ENCODE results near the gene KLHL29.

The KLHL29 gene

DNA sequence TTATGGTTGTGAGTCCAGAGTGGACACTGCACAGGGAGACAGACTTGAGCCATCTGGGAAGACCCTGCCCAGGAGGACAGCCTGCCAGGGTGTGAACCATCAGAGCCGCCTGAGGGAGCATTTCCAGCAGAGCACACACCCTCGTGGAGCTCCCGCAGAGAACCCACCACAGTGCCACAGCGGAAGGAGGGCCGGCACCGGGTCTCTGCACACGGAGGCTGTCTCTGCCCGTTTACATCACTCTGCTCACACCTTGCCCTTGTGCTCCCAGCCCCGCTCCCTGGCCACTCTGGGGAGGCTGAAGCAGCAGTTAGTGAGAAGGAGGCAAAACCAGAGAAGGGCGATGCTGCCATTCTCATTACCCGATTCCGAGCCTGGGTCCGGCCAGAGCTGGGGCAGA is 161.9 kb downstream of the KLHL29 start:
- TF ChIP-seq RAD21 (IDR thresholded peaks at IDR 0.05; ENCODE audit: low read depth) (no peak), NFIC (IDR thresholded peaks at IDR 0.05) (no peak)

DNA sequence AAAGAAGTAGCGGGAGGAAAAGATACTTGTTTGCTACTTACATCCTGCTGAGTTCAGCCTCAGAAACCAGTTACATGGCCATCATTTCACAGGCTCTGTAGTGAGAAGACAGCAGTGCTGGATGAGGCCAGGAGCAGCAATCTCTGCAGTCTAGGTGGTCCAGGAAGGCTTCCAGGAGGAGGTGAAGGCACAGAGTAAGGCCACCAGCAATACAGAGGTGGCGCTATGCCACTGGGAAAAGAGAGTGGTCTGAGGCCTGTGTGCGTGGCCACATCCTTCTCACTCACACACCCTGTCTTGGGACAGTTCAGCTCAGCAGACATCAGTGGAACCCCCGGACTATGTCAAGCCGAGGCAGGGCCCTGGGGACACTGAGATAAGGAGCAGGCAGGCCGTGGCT is 162.7 kb downstream of the KLHL29 start:
- TF ChIP-seq EGR1 (IDR thresholded peaks at IDR 0.05) (no peak), RAD21 (IDR thresholded peaks at IDR 0.05; ENCODE audit: low read depth) (no peak), TCF12 (IDR thresholded peaks at IDR 0.05; ENCODE audit: low read depth) (no peak), YY1 (IDR thresholded peaks at IDR 0.05; ENCODE audit: low read depth) (no peak), TEAD4 (IDR thresholded peaks at IDR 0.05) (no peak)
- TF ChIP-seq, protein P1, sequence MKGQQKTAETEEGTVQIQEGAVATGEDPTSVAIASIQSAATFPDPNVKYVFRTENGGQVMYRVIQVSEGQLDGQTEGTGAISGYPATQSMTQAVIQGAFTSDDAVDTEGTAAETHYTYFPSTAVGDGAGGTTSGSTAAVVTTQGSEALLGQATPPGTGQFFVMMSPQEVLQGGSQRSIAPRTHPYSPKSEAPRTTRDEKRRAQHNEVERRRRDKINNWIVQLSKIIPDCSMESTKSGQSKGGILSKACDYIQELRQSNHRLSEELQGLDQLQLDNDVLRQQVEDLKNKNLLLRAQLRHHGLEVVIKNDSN (IDR thresholded peaks at IDR 0.05) = no peak
- TF ChIP-seq, protein P2, sequence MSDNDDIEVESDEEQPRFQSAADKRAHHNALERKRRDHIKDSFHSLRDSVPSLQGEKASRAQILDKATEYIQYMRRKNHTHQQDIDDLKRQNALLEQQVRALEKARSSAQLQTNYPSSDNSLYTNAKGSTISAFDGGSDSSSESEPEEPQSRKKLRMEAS (IDR thresholded peaks at IDR 0.05) = no peak
- TF ChIP-seq, protein P3, sequence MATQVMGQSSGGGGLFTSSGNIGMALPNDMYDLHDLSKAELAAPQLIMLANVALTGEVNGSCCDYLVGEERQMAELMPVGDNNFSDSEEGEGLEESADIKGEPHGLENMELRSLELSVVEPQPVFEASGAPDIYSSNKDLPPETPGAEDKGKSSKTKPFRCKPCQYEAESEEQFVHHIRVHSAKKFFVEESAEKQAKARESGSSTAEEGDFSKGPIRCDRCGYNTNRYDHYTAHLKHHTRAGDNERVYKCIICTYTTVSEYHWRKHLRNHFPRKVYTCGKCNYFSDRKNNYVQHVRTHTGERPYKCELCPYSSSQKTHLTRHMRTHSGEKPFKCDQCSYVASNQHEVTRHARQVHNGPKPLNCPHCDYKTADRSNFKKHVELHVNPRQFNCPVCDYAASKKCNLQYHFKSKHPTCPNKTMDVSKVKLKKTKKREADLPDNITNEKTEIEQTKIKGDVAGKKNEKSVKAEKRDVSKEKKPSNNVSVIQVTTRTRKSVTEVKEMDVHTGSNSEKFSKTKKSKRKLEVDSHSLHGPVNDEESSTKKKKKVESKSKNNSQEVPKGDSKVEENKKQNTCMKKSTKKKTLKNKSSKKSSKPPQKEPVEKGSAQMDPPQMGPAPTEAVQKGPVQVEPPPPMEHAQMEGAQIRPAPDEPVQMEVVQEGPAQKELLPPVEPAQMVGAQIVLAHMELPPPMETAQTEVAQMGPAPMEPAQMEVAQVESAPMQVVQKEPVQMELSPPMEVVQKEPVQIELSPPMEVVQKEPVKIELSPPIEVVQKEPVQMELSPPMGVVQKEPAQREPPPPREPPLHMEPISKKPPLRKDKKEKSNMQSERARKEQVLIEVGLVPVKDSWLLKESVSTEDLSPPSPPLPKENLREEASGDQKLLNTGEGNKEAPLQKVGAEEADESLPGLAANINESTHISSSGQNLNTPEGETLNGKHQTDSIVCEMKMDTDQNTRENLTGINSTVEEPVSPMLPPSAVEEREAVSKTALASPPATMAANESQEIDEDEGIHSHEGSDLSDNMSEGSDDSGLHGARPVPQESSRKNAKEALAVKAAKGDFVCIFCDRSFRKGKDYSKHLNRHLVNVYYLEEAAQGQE (IDR thresholded peaks at IDR 0.05; ENCODE audit: low read depth) = no peak

DNA sequence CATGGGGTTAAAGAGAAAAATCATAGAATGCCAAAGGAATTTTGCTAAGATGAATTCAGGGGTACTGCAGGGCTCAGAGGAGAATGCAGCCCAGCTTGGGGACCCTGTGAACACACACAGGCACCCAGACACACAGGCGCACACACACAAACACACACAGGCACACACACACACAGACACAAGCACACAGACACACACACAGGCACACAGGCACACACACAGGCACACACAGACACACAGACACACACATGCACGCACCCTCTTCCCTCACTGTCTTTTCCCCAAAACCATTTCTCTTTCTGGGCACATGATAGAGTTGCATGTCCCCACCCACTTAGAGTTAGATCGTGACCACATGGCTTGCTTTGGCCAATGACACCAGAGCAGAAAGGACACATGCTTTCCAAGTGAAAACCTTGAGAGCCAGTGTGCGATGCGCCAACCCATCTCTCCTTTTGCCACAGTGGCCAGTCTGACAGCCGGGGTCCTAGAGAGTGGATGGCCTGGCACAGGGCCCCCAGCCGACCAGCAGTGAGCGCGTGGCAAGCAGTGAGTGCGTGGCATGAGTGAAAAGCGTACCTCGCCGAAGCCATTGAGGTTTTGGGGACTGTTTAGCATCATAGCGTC is 163.3 kb downstream of the KLHL29 start:
- TF ChIP-seq EGR1 (IDR thresholded peaks at IDR 0.05) = no peak

DNA sequence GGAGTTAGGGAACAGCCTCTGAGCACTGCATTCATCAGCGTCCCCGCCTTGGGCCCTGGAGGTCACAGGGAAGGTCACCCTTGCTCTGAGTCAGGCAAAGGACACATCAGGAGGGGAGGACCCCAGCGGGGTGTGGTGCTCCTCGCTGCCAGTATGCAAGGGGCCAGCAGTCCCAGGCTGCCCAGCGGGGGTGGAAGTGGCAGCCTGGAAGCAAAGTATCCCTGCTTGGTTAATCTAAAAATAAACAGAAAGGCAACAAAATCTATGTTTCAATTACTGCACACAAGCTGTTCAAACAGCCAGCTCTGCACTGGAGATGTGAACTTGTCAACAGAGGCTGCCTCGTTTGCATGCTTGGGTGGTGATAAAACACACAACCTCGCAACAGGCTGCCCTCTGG is 164.1 kb downstream of the KLHL29 start:
- no peak for TF ChIP-seq TAF1 (IDR thresholded peaks at IDR 0.05; ENCODE audit: low read depth)
- TF ChIP-seq YY1 (IDR thresholded peaks at IDR 0.05; ENCODE audit: low read depth) = no peak
- no peak for TF ChIP-seq CEBPB (IDR thresholded peaks at IDR 0.05)
- TF ChIP-seq ZBTB7A (IDR thresholded peaks at IDR 0.05; ENCODE audit: low read depth) = no peak
- TF ChIP-seq TCF12 (IDR thresholded peaks at IDR 0.05; ENCODE audit: low read depth) = no peak
- no peak for TF ChIP-seq RAD21 (IDR thresholded peaks at IDR 0.05; ENCODE audit: low read depth)
- no peak for TF ChIP-seq EP300 (IDR thresholded peaks at IDR 0.05; ENCODE audit: borderline replicate concordance)
- TF ChIP-seq, protein P3 (IDR thresholded peaks at IDR 0.05; ENCODE audit: low read depth) = no peak

DNA sequence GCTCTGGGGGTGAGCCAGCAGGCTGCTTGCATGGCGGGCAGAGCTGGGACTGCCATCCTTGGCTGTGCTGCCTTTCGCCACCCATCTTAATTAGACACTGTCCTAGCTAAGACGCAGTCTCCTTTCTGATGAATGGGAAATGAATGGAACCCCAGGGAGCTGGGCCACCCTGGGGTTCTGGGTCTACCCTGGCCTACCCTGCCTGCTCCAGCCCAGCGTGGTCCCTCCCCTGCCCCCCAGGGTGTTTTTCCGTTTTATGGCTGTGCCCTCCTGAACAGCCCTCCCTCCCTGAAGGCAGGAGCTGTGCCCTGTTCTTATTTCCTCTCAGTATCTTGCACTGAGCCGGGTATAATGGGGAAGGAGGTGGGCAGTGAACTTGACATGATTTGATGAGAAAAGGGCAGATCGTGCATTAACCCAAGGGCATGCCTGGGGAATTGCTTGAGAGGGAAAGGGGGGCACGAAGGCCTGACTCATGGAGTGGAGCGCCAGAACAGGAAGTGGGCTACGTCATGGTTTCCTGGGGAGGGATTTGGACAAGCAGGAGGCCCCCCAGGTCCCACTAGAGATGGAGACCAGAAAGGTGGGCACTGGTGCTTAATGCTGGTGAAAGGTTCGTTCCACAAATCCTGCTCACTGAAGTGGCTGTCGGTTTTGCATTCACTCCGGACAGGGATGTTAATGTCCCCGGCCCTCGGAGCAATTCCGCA is 165.0 kb downstream of the KLHL29 start:
- TF ChIP-seq RAD21 (IDR thresholded peaks at IDR 0.05; ENCODE audit: low read depth) = no peak
- no peak for TF ChIP-seq CREB1 (IDR thresholded peaks at IDR 0.05; ENCODE audit: low read depth)
- TF ChIP-seq TEAD4 (IDR thresholded peaks at IDR 0.05) = no peak
- TF ChIP-seq, protein P2 (IDR thresholded peaks at IDR 0.05) = no peak
- no peak for TF ChIP-seq YY1 (IDR thresholded peaks at IDR 0.05; ENCODE audit: low read depth)
- TF ChIP-seq TAF1 (IDR thresholded peaks at IDR 0.05; ENCODE audit: low read depth) = no peak
- TF ChIP-seq EGR1 (IDR thresholded peaks at IDR 0.05) = no peak
- TF ChIP-seq ZBTB7A (IDR thresholded peaks at IDR 0.05; ENCODE audit: low read depth) = no peak
- TF ChIP-seq, protein P1 (IDR thresholded peaks at IDR 0.05) = no peak
- TF ChIP-seq, protein P3 (IDR thresholded peaks at IDR 0.05; ENCODE audit: low read depth) = no peak
- TF ChIP-seq CEBPB (IDR thresholded peaks at IDR 0.05) = no peak
- TF ChIP-seq NFIC (IDR thresholded peaks at IDR 0.05) = no peak
- no peak for TF ChIP-seq EP300 (IDR thresholded peaks at IDR 0.05; ENCODE audit: borderline replicate concordance)
- TF ChIP-seq TCF12 (IDR thresholded peaks at IDR 0.05; ENCODE audit: low read depth) = no peak
- no peak for TF ChIP-seq FOXM1 (IDR thresholded peaks at IDR 0.05; ENCODE audit: borderline replicate concordance, low read depth)

Data from Ishikawa (cell line).